Stimulated activated CD4-positive, alpha-beta T cell treated with anti-CD3 and anti-CD28 coated beads, Interleukin-4, amount 100 ng/mL, for 1 hour (primary cell): ENCODE data around the gene ITGA4.

ENCODE experiments used
- DNase-seq: peaks from one replicate; pipeline ENCODE4 v3.0.0-alpha.2; 2020

Gene ITGA4

DNA sequence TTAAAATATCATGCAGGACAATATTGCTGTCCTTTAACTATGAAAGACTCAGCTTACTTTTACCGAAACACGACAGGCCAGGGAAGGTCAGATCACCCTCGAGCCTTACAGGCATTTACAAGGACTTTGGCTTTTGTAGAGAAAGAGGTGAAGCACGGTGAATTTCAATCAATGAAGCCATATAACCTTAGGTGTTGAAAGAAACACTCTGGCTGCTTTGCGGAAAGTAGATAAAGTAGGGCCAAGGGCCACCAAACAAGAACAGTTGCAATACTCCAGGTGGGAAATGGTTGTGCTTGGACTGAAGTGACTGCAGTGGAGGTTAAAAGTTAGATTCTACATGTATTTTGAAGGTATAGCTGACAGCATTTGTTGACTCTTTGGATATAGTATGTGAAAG is 119.2 kb downstream of the ITGA4 start:
- DNase-seq: no peak

DNA sequence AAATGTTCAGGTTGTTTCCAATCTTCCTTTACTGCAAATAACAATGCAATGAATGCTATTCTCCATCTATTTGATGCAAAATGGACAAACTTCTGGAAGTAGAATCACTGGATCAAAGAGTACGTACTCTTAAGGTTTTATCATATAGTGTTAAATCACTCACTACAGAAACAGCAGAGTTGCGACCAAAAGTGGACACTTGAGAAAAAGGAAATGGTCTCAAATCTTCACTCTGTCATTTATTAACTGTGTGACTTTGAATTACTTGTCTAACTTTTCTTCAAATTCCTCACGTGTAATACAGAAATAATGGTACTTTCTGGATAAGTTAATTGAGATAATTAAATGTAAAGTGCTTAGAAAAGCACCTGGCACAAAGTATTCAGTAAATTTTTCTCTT is 121.6 kb downstream of the ITGA4 start:
- DNase-seq: no peak

DNA sequence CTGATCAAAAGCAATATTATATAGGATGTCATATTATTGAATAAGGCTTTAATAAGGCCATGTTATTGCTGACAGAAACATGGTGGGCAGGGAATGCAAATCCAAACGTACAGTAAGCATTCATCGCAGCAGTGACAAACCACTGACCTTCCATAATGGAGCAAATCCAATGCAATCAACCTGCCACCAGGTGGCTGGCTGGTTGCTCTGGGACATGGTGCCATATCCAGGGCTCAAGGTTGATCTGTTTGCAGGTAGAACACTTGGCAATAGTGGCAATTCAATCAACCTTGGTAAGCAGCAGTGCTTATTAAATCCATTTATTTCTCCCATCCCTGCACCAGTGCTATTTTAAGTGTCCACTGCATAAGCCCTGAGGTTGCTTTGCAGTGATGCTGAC is 124.3 kb downstream of the ITGA4 start:
- DNase-seq: no peak

DNA sequence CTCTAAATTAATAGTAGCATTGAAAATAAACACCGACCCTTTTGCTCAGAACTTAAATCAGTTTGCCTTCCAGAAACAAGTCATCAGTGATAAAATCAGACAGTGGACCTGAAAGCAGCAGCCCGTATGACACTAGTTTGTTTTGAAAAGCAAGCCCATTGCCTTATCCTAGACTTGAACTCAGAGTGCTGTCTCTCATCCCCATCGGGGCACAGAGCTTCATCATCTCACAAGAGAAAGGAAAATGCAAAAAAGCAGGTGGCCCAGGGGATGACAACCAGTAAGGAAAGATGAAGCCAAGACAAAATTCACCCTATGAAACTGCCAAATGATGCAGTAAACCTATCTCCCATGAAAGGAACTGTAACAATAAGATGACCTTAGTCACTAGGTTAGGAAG is 128.5 kb downstream of the ITGA4 start:
- DNase-seq: no peak
